ENCODE measurements around the gene VPS33A. TPM values are rescaled to one million over a fixed set of nuclear protein-coding genes. Genes with fewer than 3 reads are reported as not detected.

The VPS33A gene
- total RNA-seq, 2 experiments from 2014 or later, result 12.0 to 14.2 TPM

- no peak overlapping the region for H3K4me3 ChIP-seq (ENCODE audit: low read length)
- peaks cover 81% of the 10 kb centered on the region for H3K36me3 Mint-ChIP-seq (ENCODE audit: low read depth)
- no peaks in the 10 kb centered on the region for H3K27me3 Mint-ChIP-seq
- ATAC-seq (ENCODE audit: poor library complexity), result no peak
- H3K27ac Mint-ChIP-seq, result no peak overlapping the region
- H3K4me1 Mint-ChIP-seq (ENCODE audit: low read depth), result peaks cover 5% of the 10 kb centered on the region
- H3K9me3 ChIP-seq (ENCODE audit: control insufficient read depth in 1 of 2, insufficient read depth in 1 of 2, low read length in 2 of 2), result no peaks in the 10 kb centered on the region
- no peaks in the 10 kb centered on the region for H3K9me3 Mint-ChIP-seq
- H3K27ac ChIP-seq (ENCODE audit: low read depth in 1 of 2, low read length in 2 of 2), result no peak overlapping the region
- H3K4me1 ChIP-seq (ENCODE audit: insufficient read depth, low read length), result no peaks in the 10 kb centered on the region
- no peaks in the 10 kb centered on the region for H3K27me3 ChIP-seq (ENCODE audit: control insufficient read depth in 1 of 2, insufficient read depth in 2 of 2, low read length in 2 of 2)
- H3K4me3 Mint-ChIP-seq, result no peak overlapping the region
- POLR2A ChIA-PET, result interaction anchor here (1.2 kb wide), 1 partner anchor 9 kb away, joined by 3 read pairs; no protein-coding TSS in a partner anchor
- no peak for TF ChIP-seq CTCF (IDR thresholded peaks at IDR 0.05)
- no peak for DNase-seq
- intact Hi-C loops (cut with DNase I, micrococcal nuclease), result loop anchor here in 1 of 2 experiments (10.0 kb wide), 1 partner anchor 1739 kb away; the partner anchor contains the start of genes CCDC92 and ZNF664
- H3K36me3 ChIP-seq (ENCODE audit: insufficient read depth, low read length), result peaks cover 90% of the 10 kb centered on the region
- CTCF ChIA-PET, result no interaction called here
These were observed 30.6 kb downstream of the VPS33A start for GRCh38 chr12:122235741-122236140.

GRCh38 chr12:122232691-122233090, 33.6 kb downstream of the VPS33A start:
- DNase-seq (no peak), ATAC-seq (ENCODE audit: poor library complexity) (no peak)
- Mint-ChIP-seq H3K9me3 (no peaks in the 10 kb centered on the region), H3K27me3 (no peaks in the 10 kb centered on the region), H3K27ac (no peak overlapping the region), H3K4me3 (no peak overlapping the region), H3K36me3 (ENCODE audit: low read depth) (peaks cover 72% of the 10 kb centered on the region), H3K4me1 (ENCODE audit: low read depth) (peaks cover 5% of the 10 kb centered on the region)
- Histone ChIP-seq H3K4me3 (ENCODE audit: low read length) (no peak overlapping the region), H3K4me1 (ENCODE audit: insufficient read depth, low read length) (no peaks in the 10 kb centered on the region), H3K27me3 (ENCODE audit: control insufficient read depth in 1 of 2, insufficient read depth in 2 of 2, low read length in 2 of 2) (no peaks in the 10 kb centered on the region), H3K36me3 (ENCODE audit: insufficient read depth, low read length) (peaks cover 76% of the 10 kb centered on the region), H3K9me3 (ENCODE audit: control insufficient read depth in 1 of 2, insufficient read depth in 1 of 2, low read length in 2 of 2) (no peaks in the 10 kb centered on the region), H3K27ac (ENCODE audit: low read depth in 1 of 2, low read length in 2 of 2) (no peak overlapping the region)
- POLR2A ChIA-PET, result no interaction called here
- intact Hi-C loops (cut with DNase I, micrococcal nuclease), result loop anchor here in 1 of 2 experiments (10.0 kb wide), 1 partner anchor 1742 kb away; the partner anchor contains the start of genes CCDC92 and ZNF664
- no peak for TF ChIP-seq CTCF (IDR thresholded peaks at IDR 0.05)
- CTCF ChIA-PET, result interaction anchor here (1.4 kb wide), 1 partner anchor 11 kb away, joined by 4 read pairs; no protein-coding TSS in a partner anchor

- no peaks in the 10 kb centered on the region for H3K9me3 Mint-ChIP-seq
- intact Hi-C loops (cut with DNase I, micrococcal nuclease), result loop anchor here in 1 of 2 experiments (10.0 kb wide), 1 partner anchor 1744 kb away; the partner anchor contains the start of genes CCDC92 and ZNF664
- H3K4me1 Mint-ChIP-seq (ENCODE audit: low read depth), result peaks cover 18% of the 10 kb centered on the region
- H3K27ac Mint-ChIP-seq, result no peak overlapping the region
- DNase-seq (no peak), ATAC-seq (ENCODE audit: poor library complexity) (no peak)
- H3K36me3 Mint-ChIP-seq (ENCODE audit: low read depth), result peaks cover 66% of the 10 kb centered on the region
- H3K27me3 Mint-ChIP-seq, result no peaks in the 10 kb centered on the region
- POLR2A ChIA-PET, result interaction anchor here (7.6 kb wide), 1 partner anchor 14 kb away, joined by 123 read pairs; no protein-coding TSS in a partner anchor
- H3K4me3 ChIP-seq (ENCODE audit: low read length), result no peak overlapping the region
- H3K27me3 ChIP-seq (ENCODE audit: control insufficient read depth in 1 of 2, insufficient read depth in 2 of 2, low read length in 2 of 2), result no peaks in the 10 kb centered on the region
- no peak overlapping the region for H3K4me3 Mint-ChIP-seq
- CTCF ChIA-PET, result no interaction called here
- H3K4me1 ChIP-seq (ENCODE audit: insufficient read depth, low read length), result peaks cover 13% of the 10 kb centered on the region
- H3K27ac ChIP-seq (ENCODE audit: low read depth in 1 of 2, low read length in 2 of 2), result no peak overlapping the region
- no peak for TF ChIP-seq CTCF (IDR thresholded peaks at IDR 0.05)
- H3K9me3 ChIP-seq (ENCODE audit: control insufficient read depth in 1 of 2, insufficient read depth in 1 of 2, low read length in 2 of 2), result no peaks in the 10 kb centered on the region
- H3K36me3 ChIP-seq (ENCODE audit: insufficient read depth, low read length), result peaks cover 60% of the 10 kb centered on the region
These were observed 35.5 kb downstream of the VPS33A start for GRCh38 chr12:122230798-122231197.
